Parathyroid adenoma (tissue), 2 donors: ENCODE measurements around the gene GRID1.

Source experiments
- H2AFZ ChIP-seq: fragments of 300-600 bp; sonication (generic); one replicate; pipeline ENCODE4 v1.7.0; 2017; ENCODE audit warnings: antibody characterized with exemption, mild to moderate bottlenecking
- H3K27ac ChIP-seq: fragments of 300-600 bp; sonication (generic); one replicate; pipeline ENCODE4 v1.7.0; 2017
- H3K27me3 ChIP-seq: fragments of 300-600 bp; sonication (generic); one replicate; pipeline ENCODE4 v1.7.0; 2017; ENCODE audit warnings: low read length; ENCODE audit not compliant: control insufficient read depth, insufficient read depth
- H3K36me3 ChIP-seq: fragments of 300-600 bp; sonication (generic); one replicate; pipeline ENCODE4 v1.7.0; 2017; ENCODE audit warnings: low read length; ENCODE audit not compliant: control insufficient read depth, insufficient read depth
- H3K4me1 ChIP-seq: fragments of 300-600 bp; sonication (generic); one replicate; pipeline ENCODE4 v1.7.0; 2017; ENCODE audit warnings: control low read depth
- H3K4me2 ChIP-seq: fragments of 300-600 bp; sonication (generic); one replicate; pipeline ENCODE4 v1.7.0; 2017; ENCODE audit warnings: low read length
- H3K4me3 ChIP-seq: fragments of 300-600 bp; sonication (generic); one replicate; pipeline ENCODE4 v1.7.0; 2017; ENCODE audit warnings: low read depth, low read length
- H3K79me2 ChIP-seq: fragments of 300-600 bp; sonication (generic); one replicate; pipeline ENCODE4 v1.7.0; 2017; ENCODE audit warnings: control low read depth
- H3K9ac ChIP-seq: fragments of 300-600 bp; sonication (generic); one replicate; pipeline ENCODE4 v1.7.0; 2017; ENCODE audit warnings: mild to moderate bottlenecking
- H3K9me3 ChIP-seq: fragments of 300-600 bp; sonication (generic); one replicate; pipeline ENCODE4 v1.7.0; 2017; ENCODE audit warnings: low read length; ENCODE audit not compliant: control insufficient read depth
- CTCF ChIP-seq: fragments of 300-600 bp; sonication (generic); IDR thresholded peaks from one replicate; pipeline ENCODE4 v1.7.0; 2017; ENCODE audit warnings: antibody characterized with exemption, mild to moderate bottlenecking
- donor health status: primary hyperparathyroidism.

The GRID1 gene

GRCh38 chr10:86285136-86285790, 81.3 kb downstream of the GRID1 start:
- Histone ChIP-seq H3K4me3 (no peak overlapping the region), H3K9ac (no peak overlapping the region), H3K4me2 (no peak overlapping the region), H2AFZ (no peak overlapping the region), H3K27me3 (no peaks in the 10 kb centered on the region), H3K36me3 (no peaks in the 10 kb centered on the region), H3K4me1 (no peaks in the 10 kb centered on the region), H3K9me3 (no peaks in the 10 kb centered on the region), H3K79me2 (no peaks in the 10 kb centered on the region), H3K27ac (no peak overlapping the region)
- no peak for TF ChIP-seq CTCF

GRCh38 chr10:86284355-86285105, 82.1 kb downstream of the GRID1 start:
- H3K36me3 ChIP-seq: no peaks in the 10 kb centered on the region
- H3K27me3 ChIP-seq: no peaks in the 10 kb centered on the region
- H3K4me3 ChIP-seq: no peak overlapping the region
- H3K79me2 ChIP-seq: no peaks in the 10 kb centered on the region
- H3K27ac ChIP-seq: no peak overlapping the region
- no peak for TF ChIP-seq CTCF
- H3K9ac ChIP-seq: no peak overlapping the region
- no peak overlapping the region for H2AFZ ChIP-seq
- H3K4me2 ChIP-seq: no peak overlapping the region
- no peaks in the 10 kb centered on the region for H3K9me3 ChIP-seq
- no peaks in the 10 kb centered on the region for H3K4me1 ChIP-seq

- no peak overlapping the region for H3K9ac ChIP-seq
- H3K9me3 ChIP-seq: no peaks in the 10 kb centered on the region
- no peaks in the 10 kb centered on the region for H3K27me3 ChIP-seq
- no peaks in the 10 kb centered on the region for H3K79me2 ChIP-seq
- H2AFZ ChIP-seq: no peak overlapping the region
- no peak overlapping the region for H3K4me3 ChIP-seq
- H3K4me1 ChIP-seq: no peaks in the 10 kb centered on the region
- H3K4me2 ChIP-seq: no peak overlapping the region
- no peaks in the 10 kb centered on the region for H3K36me3 ChIP-seq
- H3K27ac ChIP-seq: no peak overlapping the region
- TF ChIP-seq CTCF: no peak
Measured at GRCh38 chr10:86283466-86284287, 82.9 kb downstream of the GRID1 start.

- Histone ChIP-seq H3K9ac (no peak overlapping the region), H3K36me3 (no peaks in the 10 kb centered on the region), H3K9me3 (no peaks in the 10 kb centered on the region), H3K4me2 (no peak overlapping the region), H3K4me1 (no peaks in the 10 kb centered on the region), H3K4me3 (no peak overlapping the region), H2AFZ (no peak overlapping the region), H3K79me2 (no peaks in the 10 kb centered on the region), H3K27ac (no peak overlapping the region), H3K27me3 (no peaks in the 10 kb centered on the region)
- no peak for TF ChIP-seq CTCF
Measured at GRCh38 chr10:86282664-86283465, 83.7 kb downstream of the GRID1 start.
